Stomach (tissue), 4 donors: ENCODE data around the gene SPTAN1.

Source experiments
- EP300 ChIP-seq: sonication (generic); formaldehyde crosslinking; IDR thresholded peaks from one replicate; pipeline ENCODE4 v1.6.1; 2017; ENCODE audit warnings: antibody characterized with exemption
- POLR2A ChIP-seq, 4 donors: fragments of 450-650 bp; IDR thresholded peaks; one replicate each; pipeline ENCODE4 v1.6.1; 2016; ENCODE audit warnings: antibody characterized with exemption in 4 of 4, control low read depth in 2 of 4, mild to moderate bottlenecking in 1 of 4, moderate library complexity in 1 of 4
- POLR2AphosphoS5 ChIP-seq, 3 donors: sonication (generic); formaldehyde crosslinking; IDR thresholded peaks; one replicate each; pipeline ENCODE4 v1.6.1; 2016; ENCODE audit warnings: antibody characterized with exemption in 3 of 3
- TF ChIP-seq, protein P1 (sequence below), 7 experiments: fragments of 450-650 bp in 4 of 7; fragments of 200-600 bp in 3 of 7; sonication (generic) in 3 of 7; IDR thresholded peaks; one replicate each; pipeline ENCODE4 v1.5.1; 2016 to 2019; ENCODE audit warnings: antibody characterized with exemption in 7 of 7, control low read depth in 2 of 7, mild to moderate bottlenecking in 1 of 7

DNA sequence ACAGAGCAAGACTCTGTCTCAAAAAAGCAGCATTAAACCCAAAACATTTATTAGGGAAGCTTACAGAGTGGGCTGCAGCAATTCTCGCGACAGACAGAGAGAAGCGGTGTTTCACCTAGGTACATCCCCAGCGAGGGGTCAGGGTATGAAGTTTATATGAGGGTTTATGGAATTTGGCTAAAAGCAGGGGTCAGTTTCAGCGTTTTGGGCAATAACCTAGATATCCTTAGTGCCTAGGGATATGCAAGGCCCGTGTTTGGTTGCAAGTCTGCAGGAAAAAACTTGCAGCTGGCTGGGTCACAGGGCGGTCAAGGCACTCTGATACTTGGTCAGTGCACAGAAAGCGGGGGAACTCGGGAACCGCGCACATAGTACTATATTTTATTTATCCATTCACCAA, 48.5 kb upstream of the SPTAN1 start:
- no peak for TF ChIP-seq POLR2AphosphoS5 (IDR thresholded peaks at IDR 0.05)
- TF ChIP-seq POLR2A (IDR thresholded peaks at IDR 0.05): no peak
- TF ChIP-seq, protein P1, sequence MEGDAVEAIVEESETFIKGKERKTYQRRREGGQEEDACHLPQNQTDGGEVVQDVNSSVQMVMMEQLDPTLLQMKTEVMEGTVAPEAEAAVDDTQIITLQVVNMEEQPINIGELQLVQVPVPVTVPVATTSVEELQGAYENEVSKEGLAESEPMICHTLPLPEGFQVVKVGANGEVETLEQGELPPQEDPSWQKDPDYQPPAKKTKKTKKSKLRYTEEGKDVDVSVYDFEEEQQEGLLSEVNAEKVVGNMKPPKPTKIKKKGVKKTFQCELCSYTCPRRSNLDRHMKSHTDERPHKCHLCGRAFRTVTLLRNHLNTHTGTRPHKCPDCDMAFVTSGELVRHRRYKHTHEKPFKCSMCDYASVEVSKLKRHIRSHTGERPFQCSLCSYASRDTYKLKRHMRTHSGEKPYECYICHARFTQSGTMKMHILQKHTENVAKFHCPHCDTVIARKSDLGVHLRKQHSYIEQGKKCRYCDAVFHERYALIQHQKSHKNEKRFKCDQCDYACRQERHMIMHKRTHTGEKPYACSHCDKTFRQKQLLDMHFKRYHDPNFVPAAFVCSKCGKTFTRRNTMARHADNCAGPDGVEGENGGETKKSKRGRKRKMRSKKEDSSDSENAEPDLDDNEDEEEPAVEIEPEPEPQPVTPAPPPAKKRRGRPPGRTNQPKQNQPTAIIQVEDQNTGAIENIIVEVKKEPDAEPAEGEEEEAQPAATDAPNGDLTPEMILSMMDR (IDR thresholded peaks at IDR 0.05): no peak
- no peak for TF ChIP-seq EP300
